GM19438 (cell line): ENCODE results near the gene RIPOR2.

Experiments used
- ATAC-seq: cut with Tn5 transposase; IDR thresholded peaks from one replicate; pipeline ENCODE4 v1.9.1; 2021; ENCODE audit warnings: low read depth; ENCODE audit not compliant: unreplicated experiment

Gene RIPOR2

DNA sequence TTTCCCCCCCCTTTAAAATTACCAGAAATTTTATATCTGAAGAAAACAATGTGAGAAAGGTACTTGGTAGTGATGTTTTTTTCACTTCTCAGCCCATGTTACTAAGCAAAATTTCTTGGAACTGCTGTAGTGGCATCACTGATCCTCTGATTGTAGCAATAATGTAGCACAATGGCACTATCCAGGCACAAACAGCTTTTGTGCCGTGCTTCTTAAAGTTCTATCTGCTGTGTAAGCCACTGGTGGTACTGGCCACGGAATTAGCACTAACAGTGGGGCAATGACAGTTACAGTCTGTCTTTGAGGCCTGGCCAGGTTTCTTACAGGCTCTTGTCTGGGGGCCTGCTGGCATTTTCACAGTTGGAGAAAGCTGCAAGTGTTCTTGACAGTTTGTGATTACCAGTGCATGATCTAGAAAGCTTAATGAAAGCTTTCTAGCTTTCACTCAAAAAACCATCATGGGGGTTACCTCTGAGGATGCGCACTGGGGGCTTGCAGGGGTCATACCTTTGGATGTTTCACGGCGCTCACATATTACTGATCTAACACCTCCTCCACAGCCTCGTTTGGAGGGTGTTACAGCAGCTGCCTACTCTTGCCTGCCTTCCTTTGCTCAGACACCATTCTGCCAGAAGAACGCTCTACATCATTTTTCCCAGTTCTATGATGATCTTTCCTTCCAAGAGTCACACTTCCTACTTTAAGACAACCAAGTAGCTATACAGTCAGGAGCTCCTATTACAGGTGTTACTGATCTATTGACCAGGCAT lies 78.7 kb downstream of the RIPOR2 start:
- ATAC-seq = no peak

DNA sequence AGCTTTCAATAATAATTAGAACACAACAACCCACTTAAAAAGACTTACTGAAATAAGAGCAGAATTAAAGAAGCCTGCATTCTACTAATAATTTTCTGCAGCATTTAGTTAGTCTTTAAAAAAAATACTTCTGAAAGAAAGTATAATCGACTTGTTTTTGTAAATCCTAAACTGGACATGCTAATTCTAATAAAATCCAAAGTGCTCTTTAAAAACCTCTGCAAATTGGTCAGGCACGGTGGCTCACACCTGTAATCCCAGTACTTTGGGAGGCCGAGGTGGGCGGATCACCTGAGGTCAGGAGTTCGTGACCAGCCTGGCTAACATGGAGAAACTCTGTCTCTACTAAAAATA lies 79.5 kb downstream of the RIPOR2 start:
- ATAC-seq = no peak

DNA sequence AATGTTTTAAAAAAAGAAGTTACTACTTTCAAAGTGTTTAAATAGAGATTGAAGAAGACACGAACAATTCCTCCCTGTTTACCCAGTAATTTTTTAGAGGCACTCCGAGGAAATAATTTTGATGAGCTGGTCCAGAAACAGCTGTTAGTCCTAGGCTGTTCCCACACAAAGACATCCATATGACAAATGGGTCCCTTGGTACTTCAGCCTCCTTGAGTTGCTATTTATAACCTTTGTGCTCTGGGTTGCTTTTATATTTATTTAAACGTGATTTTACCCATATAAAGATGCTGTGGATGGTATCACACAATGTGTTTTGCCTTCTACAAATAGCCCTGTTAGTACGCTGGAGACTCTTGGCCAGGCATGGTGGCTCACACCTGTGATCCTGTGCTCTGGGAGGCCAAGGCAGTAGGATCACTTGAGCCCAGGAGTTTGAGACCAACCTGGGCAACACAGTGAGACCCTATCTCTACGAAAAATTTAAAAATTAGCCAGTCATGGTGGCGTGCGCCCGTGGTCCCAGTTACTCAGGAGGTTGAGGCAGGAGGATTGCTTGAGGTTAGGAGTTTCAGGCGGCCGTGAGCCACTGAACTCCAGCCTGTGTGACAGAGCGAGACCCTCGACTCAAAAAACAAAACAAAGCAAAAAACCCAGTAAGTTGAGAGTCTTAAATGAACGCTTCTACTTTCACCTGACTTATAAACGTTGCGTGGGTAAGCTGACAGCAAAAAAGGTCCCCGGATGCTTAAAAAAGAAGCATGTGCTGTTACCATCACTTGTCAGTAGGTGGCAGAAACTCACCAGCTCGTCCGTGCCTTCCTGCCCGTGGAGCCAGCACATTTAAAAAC lies 80.1 kb downstream of the RIPOR2 start:
- no peak for ATAC-seq

DNA sequence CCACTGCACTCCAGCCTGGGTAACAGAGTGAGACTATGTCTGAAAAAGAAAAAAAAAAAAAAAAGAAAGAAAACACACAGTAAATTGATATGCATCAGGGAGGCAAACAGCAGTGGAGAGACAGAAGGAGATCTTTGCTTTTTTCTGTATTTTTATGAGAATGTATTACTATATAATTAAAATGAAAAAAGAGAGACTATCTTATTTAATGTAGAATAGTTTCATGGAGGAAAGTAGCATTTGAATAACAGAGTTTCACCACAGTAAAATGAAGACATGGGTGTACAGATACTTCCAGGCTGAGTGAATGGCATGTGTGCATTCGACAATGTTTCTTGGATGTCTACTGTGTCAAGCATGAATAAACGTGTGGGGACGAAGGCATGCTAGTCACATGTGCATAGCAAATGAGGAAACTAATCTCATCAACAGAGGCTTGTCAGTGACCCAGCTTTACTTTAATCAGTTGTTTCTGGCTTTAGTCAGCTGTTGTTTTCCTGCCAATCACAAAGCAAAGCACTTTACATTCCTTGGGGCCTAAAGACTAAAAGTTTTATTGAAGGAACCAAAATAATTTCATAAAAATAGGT lies 81.6 kb downstream of the RIPOR2 start:
- no peak for ATAC-seq

DNA sequence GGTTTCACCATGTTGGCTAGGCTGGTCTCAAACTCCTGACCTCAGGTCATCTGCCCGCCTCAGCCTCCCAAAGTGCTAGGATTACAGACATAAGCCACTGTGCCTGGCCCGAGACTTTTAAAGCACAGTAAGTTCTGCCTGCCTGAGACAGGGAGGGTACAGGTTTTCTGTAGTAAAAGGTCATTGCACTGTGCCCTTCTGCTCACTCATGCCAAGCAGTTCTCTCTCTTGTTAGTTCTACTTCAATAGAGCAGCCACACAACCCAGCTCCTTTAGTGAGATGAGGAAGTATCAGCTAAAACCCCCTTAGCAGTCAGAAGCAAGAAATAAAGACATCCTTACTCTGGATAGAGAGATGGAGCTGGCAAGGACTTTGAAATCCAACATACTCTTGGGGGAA lies 84.7 kb downstream of the RIPOR2 start:
- no peak for ATAC-seq

DNA sequence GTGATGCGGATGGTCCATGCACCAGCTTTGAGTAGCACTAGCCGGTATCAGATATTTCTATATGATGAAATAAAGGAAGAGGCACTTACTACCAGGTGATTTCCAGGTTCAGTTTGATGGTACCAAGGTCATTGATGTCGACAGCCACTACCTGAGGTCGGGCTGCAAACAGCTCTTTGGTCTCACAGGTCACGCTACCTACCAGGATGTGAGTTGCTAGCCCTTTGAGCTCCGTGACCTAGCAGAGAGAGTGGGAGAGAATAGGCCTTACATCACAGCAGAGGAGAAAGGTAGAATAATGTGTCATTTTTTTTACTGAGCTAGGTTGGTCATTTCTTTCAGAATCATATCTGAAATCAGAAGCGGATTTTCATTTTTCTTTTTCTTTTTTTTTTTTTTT lies 86.0 kb downstream of the RIPOR2 start:
- ATAC-seq = no peak

DNA sequence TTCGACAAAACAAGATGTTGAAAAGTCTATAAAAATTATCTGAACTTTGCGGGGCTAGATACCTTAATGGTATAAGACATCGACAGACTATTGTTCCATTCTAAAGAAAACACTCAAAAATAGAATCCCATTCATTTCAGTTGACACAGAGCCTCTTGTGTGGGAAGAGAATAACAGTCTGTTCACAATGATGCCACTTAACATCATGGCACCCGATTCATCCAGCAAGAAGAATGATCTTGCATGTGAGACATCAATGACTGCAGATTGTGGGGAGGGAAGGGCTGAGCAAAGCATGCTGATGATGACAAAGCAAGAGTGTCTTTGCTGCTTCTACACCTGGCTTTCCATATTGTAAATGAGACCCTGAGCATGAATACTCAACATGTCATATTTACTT lies 87.3 kb downstream of the RIPOR2 start:
- no peak for ATAC-seq

DNA sequence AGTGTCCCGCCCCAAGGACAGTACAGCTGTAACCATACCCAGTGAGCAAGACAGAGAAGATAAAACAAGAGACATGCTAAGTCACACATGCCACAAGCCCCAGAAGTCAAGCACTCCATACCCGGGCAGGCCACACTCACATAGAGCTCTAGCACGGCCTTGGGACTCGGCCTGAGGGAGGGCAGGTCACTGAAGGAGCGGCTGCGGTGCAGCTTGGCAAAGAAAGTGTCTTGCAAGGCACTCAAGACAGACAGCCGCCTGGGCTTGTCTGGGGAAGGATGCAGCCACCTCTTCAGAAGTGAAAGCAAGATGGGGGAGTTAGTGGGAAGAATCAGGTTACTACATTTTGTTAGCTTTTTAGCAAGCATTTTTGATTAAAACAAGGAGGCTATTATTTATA lies 88.4 kb downstream of the RIPOR2 start:
- ATAC-seq = no peak

DNA sequence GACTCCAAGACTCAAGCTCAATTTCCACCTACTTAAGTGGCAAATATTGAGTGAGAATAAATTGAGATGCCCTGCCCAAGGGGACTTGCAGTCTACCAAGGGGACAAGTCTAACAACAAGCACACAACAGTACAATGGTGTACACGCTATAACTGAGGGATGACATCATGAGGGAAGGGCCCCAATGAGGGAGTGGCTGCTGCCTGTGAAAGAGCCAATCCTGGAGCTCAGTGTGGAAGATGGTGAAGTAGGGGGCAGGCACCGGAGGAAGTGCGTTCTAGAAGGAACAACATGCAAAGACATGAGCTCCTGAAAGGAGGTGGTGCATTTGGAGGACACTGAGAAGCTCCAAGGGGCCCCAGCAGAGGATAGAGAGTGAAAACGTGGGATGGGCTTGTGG lies 90.2 kb downstream of the RIPOR2 start:
- no peak for ATAC-seq

DNA sequence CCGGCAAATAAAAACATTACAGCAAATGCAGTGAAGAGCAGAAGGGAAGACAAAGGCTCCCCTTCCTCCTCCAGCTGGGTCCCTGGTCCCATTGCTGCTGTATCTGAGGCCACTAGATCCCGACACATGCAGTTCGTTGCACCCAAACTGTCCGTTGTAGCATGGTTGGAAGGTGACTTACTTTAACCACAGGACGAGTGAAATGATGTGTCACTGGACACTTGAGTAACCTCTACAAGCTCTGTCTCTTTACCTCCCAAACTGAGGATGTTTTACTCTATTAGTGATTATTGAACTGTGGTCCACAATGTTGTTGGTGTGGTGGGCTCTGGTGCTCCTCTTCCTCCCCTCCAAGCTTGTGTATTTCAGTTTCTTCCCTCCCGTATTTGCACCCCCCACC lies 90.9 kb downstream of the RIPOR2 start:
- no peak for ATAC-seq

DNA sequence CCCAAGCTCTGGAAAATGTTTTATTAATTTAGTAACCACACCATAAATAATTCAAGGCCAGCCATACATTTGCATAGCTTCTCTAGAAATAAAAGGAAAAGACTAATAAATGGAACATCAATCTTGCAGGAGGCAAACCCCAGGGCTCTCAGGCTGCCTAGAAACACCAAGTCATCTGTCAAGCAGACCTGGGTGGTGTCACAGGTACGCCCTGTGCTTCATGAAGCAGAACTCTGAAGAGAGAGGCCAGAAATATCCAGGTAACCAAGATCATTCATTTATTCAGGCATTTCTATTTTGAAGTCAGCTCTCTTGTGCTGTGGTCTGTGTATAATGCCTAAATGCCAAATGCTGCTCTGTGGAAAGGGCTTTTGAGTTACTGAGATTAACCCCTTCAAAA lies 91.7 kb downstream of the RIPOR2 start:
- ATAC-seq = no peak

DNA sequence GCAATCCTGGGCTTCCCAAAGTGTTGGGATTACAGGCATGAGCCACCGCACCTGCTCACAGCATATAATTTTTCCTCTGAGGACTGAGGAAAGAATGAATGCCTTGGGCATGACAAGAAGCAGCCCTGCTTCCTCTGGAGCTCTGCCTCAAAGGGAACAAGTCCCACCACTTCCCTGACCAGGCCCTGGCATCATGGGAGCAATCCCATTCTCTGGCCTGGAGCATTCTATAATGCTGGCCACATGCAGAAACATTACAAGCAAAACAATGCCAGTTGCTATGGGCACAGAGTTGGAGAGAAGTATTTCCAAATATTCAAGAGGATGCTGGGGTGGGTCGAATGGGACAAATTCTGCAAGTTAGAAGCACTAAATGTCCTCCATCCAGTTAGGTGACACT lies 95.6 kb downstream of the RIPOR2 start:
- no peak for ATAC-seq

DNA sequence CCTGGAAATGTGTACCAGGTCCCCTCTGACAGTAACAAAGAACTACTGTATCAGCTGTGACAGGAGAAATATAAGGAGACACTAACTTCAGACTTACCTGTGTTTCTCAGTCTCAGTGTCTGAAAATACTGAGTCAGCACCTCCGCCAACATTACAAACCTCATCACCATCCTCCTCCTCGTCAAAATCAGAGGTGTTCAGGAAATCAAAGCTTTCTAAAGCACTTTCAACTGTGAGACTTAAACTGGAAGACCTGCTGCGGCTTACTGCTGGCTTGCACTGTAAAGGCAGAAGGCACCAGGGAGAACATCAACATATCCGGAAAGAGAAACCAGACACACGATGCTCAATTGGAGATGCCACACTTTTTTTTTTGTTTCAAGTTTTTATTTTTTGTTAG lies 96.8 kb downstream of the RIPOR2 start:
- ATAC-seq = no peak

DNA sequence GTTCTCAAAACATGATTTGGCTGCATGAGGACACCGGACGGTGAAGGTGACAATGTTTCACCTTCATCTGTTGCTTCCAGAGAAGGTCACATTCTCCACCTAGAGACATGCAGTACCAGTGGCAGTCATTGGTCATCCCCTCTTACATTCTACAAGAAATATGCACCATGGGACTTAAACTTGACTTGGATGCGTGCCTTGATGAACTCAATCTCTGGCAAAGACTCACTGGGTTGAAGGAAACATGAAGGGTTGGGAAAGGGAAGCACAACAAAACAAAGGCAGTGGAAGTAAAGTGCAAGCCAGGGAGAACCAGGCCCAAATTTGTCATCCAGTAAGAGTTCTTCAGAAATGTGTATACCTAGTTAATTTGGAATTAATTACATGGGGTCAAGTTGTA lies 97.7 kb downstream of the RIPOR2 start:
- ATAC-seq = no peak

DNA sequence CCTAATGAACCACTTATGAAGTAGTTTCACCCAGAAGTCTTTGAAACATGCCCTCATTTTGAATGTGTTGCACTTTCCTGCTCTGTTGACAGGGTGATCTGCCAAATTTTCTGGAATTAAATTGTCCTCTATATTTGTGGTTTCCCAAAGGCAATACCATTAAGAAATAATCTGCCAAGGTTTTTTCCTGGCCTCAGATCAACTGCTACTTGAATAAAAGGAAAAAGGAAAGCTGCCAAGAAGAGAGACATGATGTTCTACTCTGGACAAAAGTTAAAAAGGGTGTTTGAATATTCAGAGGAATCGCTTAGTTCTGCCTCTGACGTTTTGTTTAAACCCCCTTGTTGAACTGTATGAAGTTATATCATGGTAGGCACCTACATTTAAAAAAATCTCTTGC lies 99.7 kb downstream of the RIPOR2 start:
- no peak for ATAC-seq

DNA sequence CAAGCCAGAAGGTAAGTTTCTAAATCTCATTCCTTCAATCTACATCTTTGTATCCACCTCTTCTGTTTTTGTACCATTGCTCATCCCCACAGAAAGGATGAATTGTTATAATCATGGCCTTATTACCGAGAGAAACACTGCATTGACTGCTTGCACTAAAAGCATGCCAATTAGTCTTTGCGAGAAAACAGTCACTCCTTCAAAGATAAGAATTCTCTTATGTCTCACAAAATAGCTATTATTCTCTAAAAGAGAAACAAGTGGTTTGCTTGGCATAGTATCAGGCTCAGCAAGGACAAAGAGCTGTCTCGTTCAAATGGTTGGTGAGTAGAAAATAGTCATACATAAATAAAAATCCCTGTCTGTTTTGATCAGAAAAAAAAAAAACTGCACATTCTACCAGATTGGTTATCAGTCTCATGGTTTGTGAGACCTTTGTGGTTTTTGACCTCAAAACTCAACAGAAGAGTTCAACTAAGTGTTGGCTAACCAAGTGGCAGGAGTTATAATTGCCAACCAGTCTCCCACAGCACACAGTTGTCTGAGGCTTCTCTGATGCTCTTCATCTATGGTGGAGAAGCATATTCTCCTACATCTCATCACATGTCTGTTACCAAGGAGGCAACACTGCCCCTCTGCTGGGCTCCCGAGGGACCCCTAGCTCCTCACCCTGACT lies 101.9 kb downstream of the RIPOR2 start:
- ATAC-seq = no peak

DNA sequence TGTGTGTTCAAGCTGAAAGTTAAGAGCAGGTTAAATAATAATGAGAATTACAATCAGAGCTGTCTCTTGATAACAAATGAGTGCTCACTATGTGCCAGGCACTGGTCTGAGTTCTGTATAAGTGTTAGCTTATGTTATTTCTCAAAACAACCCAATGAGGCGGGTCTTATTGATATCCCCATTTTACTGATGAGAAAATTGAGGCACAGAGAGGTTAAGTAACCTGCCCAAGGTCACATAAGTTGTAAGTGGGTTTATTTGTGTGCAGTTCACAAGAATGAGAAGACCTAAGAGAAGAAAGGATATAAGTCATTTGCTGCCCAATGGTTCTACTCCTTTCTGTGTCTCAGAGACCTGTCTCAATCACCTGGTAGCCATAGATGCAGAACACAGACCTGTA lies 103.0 kb downstream of the RIPOR2 start:
- no peak for ATAC-seq

DNA sequence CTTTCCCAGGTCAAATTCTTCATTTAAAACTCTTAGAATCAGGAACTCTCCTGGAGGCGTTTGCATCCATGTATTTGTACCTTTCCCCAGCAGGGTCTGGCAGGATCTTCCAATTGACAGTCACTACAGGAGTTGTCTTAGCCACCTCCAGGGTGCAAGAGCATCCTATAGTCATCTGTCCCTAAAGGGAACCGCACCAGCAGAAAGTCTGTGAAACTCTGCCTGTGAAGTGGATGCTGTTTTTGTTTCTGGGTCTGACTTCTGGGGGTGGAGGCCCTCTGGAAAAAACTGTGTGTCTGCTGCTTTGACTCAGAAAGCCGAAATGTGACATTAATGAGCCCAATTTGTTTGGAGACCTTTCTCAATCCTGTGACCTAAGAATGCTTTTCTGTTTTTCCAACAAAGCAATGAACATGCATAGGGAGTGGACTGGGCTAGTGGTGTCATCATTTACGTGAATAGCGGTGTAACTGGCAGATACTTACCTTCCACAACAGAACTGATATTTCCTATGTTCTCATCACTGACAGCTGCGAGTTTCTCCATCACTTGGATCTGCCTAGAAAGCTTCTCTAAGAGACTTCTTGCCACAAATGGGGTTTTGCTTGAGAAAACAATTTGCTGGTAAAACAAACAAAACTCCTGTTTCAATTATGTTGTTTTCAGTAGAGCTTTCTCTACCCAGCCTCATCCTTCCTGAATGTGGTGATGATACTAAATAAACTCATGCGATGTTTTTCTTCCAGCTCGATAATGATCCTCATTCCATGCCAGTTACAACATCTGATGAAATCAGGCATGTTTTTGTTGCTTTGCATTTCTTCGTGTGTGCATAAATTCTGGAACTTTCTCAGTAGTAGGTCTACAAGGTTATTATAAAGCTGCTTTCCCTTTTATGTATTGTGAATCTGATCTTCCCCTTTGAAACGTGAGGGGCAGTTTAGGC lies 103.7 kb downstream of the RIPOR2 start:
- ATAC-seq = no peak

DNA sequence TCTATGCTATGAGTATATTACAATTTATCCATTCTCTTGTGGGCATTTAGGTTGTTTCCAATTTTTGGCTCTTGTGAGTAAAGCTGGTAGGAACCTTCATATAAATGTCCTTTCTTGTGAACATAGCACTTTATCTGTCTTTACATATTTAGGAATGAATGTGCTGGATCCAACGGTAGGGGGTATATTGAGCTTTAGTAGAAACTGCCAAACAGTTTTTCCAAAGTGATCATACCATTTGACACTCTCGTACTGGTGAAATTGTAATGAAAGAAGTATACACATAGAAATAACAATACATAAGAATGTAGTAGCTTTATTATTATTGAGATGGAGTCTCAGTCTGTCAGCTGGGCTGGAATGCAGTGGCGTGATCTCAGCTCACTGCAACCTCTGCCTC lies 106.1 kb downstream of the RIPOR2 start:
- no peak for ATAC-seq

DNA sequence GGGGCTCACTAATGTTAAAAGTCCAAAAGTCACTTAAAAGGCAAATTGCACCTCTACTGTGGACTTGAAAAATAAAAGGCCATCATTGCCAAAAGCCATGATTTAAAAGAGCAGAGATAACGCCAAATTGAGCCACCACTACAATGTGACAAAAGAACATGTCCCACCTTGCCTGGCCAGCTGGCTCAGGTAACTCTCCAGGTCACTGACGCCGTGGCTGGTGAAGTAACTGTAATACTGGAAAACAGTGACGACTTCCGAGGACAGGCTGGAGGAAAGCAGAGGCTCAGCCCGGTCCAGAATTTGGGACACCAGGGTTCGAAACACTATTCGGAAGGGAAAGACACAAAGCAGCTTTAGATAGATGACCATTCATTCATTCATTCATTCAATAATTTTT lies 107.8 kb downstream of the RIPOR2 start:
- ATAC-seq = no peak
